DMS53 treated with DMSO at 0.1 percent for 48 hours (cell line): ENCODE measurements around the gene ARRB1.

Experiments
- DNase-seq: peaks from one replicate; lab custom pipeline; 2025; ENCODE audit not compliant: unreplicated experiment; lab: John Stamatoyannopoulos, UW

ARRB1 gene

GRCh38 chr11:75262436-75262835, 89.0 kb downstream of the ARRB1 start:
- DNase-seq = no peak

GRCh38 chr11:75261902-75262361, 89.5 kb downstream of the ARRB1 start:
- no peak for DNase-seq

GRCh38 chr11:75260396-75261170, 90.9 kb downstream of the ARRB1 start:
- no peak for DNase-seq

GRCh38 chr11:75254326-75254725, 97.1 kb downstream of the ARRB1 start:
- DNase-seq = no peak

GRCh38 chr11:75249704-75250103, 101.8 kb downstream of the ARRB1 start:
- DNase-seq = no peak

GRCh38 chr11:75248924-75249256, 102.6 kb downstream of the ARRB1 start:
- DNase-seq = no peak

GRCh38 chr11:75246671-75247350, 104.7 kb downstream of the ARRB1 start:
- DNase-seq = no peak

- DNase-seq = no peak
Measured at GRCh38 chr11:75246006-75246670, 105.3 kb downstream of the ARRB1 start.

GRCh38 chr11:75245356-75246005, 106.0 kb downstream of the ARRB1 start:
- DNase-seq = no peak

GRCh38 chr11:75244052-75244814, 107.2 kb downstream of the ARRB1 start:
- no peak for DNase-seq

- no peak for DNase-seq
Measured at GRCh38 chr11:75242722-75243600, 108.5 kb downstream of the ARRB1 start.

- DNase-seq = no peak
Measured at GRCh38 chr11:75241906-75242644, 109.4 kb downstream of the ARRB1 start.

GRCh38 chr11:75241036-75241905, 110.2 kb downstream of the ARRB1 start:
- peak; percentile 93 for DNase-seq

- DNase-seq = no peak
Measured at GRCh38 chr11:75240311-75241035, 111.0 kb downstream of the ARRB1 start, which contains the start of gene TPBGL. TSS of gene TPBGL (plus strand) at chr11:75240774. CDS start at chr11:75241050, 276 bp downstream.

- DNase-seq = no peak
Measured at GRCh38 chr11:75239531-75240290, 111.8 kb downstream of the ARRB1 start.

- DNase-seq = no peak
Measured at GRCh38 chr11:75238595-75239440, 112.6 kb downstream of the ARRB1 start.
